Measurements from ENCODE around the gene RPS2. TPM values are rescaled to one million over a fixed set of nuclear protein-coding genes. Genes with fewer than 3 reads are reported as not detected.

Gene RPS2
- total and polyA plus RNA-seq, 2 of the 8 experiments (the other 6 are each of a cell fraction or from before 2014, with no cell fraction given) = 4,042 to 16,783 TPM

- Histone ChIP-seq H3K79me1 (ENCODE audit: low read depth, low read length) (peaks cover 10% of the 10 kb centered on the region), H4K5ac (ENCODE audit: insufficient read length, low read depth, low read length) (no peak overlapping the region), H3K4me2 (ENCODE audit: insufficient read depth in 1 of 2, low read depth in 2 of 2, low read length in 2 of 2) (peak overlapping the region; percentile 62 to 99), H3K18ac (ENCODE audit: extremely low read depth, low read length) (peak overlapping the region; percentile 56; the same call in 1 of the 2 replicates), H4K91ac (replicated peaks; ENCODE audit: insufficient read length, low read length) (no peak overlapping the region), H2AK5ac (ENCODE audit: low read depth, low read length) (peak overlapping the region; percentile 10; the same call in 1 of the 2 replicates), H3K56ac (replicated peaks; ENCODE audit: insufficient read length, low read depth, low read length) (no peak overlapping the region), H3K27ac (ENCODE audit: low read depth, low read length) (0 out of 2 replicates have a peak overlapping the region, but pooled peaks have one; percentile 37), H3K23me2 (ENCODE audit: low read depth, low read length) (peaks cover 19% of the 10 kb centered on the region), H3K23ac (ENCODE audit: insufficient read length) (no peak overlapping the region), H4K8ac (ENCODE audit: extremely low read depth, insufficient read depth, low read length) (no peak overlapping the region), H3K9me3 (ENCODE audit: insufficient read depth in 2 of 2, low read depth in 1 of 2, low read length in 1 of 2) (no peaks in the 10 kb centered on the region), H2AFZ (ENCODE audit: low read length) (no peak overlapping the region), H2BK15ac (ENCODE audit: low read length) (no peak overlapping the region), H2BK20ac (ENCODE audit: low read length) (no peak overlapping the region), H3K9ac (replicated peaks in 1 of 4; ENCODE audit: extremely low read depth in 1 of 4, low read depth in 3 of 4, low read length in 3 of 4) (peak overlapping the region in 3 of 4 experiments; percentile 6 to 49 (median 42); a peak in 5 of 7 replicates), H3K79me2 (ENCODE audit: control insufficient read depth in 1 of 2, insufficient read depth in 2 of 2, low read length in 2 of 2) (peaks cover 10 to 37% of the 10 kb centered on the region in 2 experiments), H3K4ac (replicated peaks; ENCODE audit: insufficient read length, low read depth, low read length) (no peak overlapping the region), H4K20me1 (replicated peaks in 1 of 2; ENCODE audit: control insufficient read depth in 1 of 2, insufficient read depth in 2 of 2, low read length in 2 of 2) (peaks cover 12 to 17% of the 10 kb centered on the region in 2 experiments), H2BK5ac (ENCODE audit: low read depth, low read length) (peak overlapping the region; percentile 13), H3K27me3 (replicated peaks in 1 of 4; ENCODE audit: control insufficient read depth in 3 of 4, extremely low read depth in 1 of 4, insufficient read depth in 3 of 4, low read length in 3 of 4) (peaks cover 0 to 2% (median 0%) of the 10 kb centered on the region in 4 experiments; a peak in 3 of 7 replicates), H2BK120ac (replicated peaks; ENCODE audit: low read depth, low read length) (no peak overlapping the region), H2BK12ac (ENCODE audit: low read depth, low read length) (0 out of 2 replicates have a peak overlapping the region, but pooled peaks have one; percentile 63), H3K14ac (ENCODE audit: insufficient read length) (no peak overlapping the region), H3K36me3 (ENCODE audit: control insufficient read depth in 2 of 4, insufficient read depth in 4 of 4, low read length in 3 of 4) (peaks cover 17 to 34% (median 28%) of the 10 kb centered on the region in 4 experiments), H3K4me1 (replicated peaks in 1 of 4; ENCODE audit: control insufficient read depth in 3 of 4, insufficient read depth in 4 of 4, low read length in 3 of 4) (peaks cover 0 to 21% (median 5%) of the 10 kb centered on the region in 4 experiments; a peak in 5 of 7 replicates), H3K4me3 (ENCODE audit: extremely low read depth in 1 of 4, insufficient read depth in 2 of 4, low read depth in 3 of 4, low read length in 4 of 4) (peak overlapping the region; percentile 78 to 93 (median 86))
- no peak for DNase-seq (ENCODE audit: low read depth in 1 of 2, low spot score in 2 of 2)
- ChIA-PET CTCF (ENCODE audit: partially characterized antibody) (interaction anchor here (0.9 to 2.2 kb wide), 8 partner anchors 11 to 95 kb away, joined by 3 to 7 read pairs (median 3); partner anchors contain the start of genes NOXO1 and TBL3), POLR2A (ENCODE audit: partially characterized antibody) (interaction anchor here (0.7 to 19.8 kb wide), 31 partner anchors 8 to 1282 kb away, joined by 3 to 736 read pairs (median 4); partner anchors contain the start of genes EME2, FAHD1, GFER and HAGH)
- WGBS, 2 experiments (ENCODE audit: extremely low coverage in 1 of 2, insufficient coverage in 1 of 2, insufficient read length in 1 of 2, insufficient replicate concordance in 2 of 2, low coverage in 1 of 2, low lambda C conversion rate in 2 of 2, missing lambda C conversion rate in 1 of 2) = 69% methylated on average over 20 of the region's 20 CpGs; no CpG with 5 or more reads in 1 of the 2 experiments
- no peak for FAIRE-seq
- TF ChIP-seq MAX (IDR thresholded peaks at IDR 0.05) = no peak
- TF ChIP-seq KDM4A (IDR thresholded peaks at IDR 0.05; ENCODE audit: low read depth, low read length, severe bottlenecking) = peak; percentile 25
- no peak for TF ChIP-seq PHF8 (conservative IDR thresholded peaks at IDR 0.05; ENCODE audit: low read depth, low read length)
- TF ChIP-seq ZNF274 (IDR thresholded peaks at IDR 0.05; ENCODE audit: borderline replicate concordance, extremely low read depth, low read length) = no peak
- no peak for TF ChIP-seq RNF2 (IDR thresholded peaks at IDR 0.05; ENCODE audit: borderline replicate concordance, low read depth, low read length, missing control alignments, poor library complexity, severe bottlenecking)
- TF ChIP-seq NANOG (IDR thresholded peaks at IDR 0.05; ENCODE audit: insufficient read depth, low read depth, low read length, poor library complexity, severe bottlenecking) = no peak
- TF ChIP-seq YY1 (IDR thresholded peaks at IDR 0.05; ENCODE audit: low read depth, low read length) = no peak
- no peak for TF ChIP-seq EGR1 (IDR thresholded peaks at IDR 0.05; ENCODE audit: borderline replicate concordance, low read depth, low read length)
- no peak for TF ChIP-seq JUND (IDR thresholded peaks at IDR 0.05; ENCODE audit: low read length)
Measured at GRCh38 chr16:1960665-1961630, 3.7 kb downstream of the RPS2 start.

All from H1 (cell line).